ENCODE data around the gene MOCS1. TPM values are rescaled to one million over a fixed set of nuclear protein-coding genes. Genes with fewer than 3 reads are reported as not detected.

Gene MOCS1
- total RNA-seq, 1 donor, result 8.4 TPM

- TF ChIP-seq, protein P1, sequence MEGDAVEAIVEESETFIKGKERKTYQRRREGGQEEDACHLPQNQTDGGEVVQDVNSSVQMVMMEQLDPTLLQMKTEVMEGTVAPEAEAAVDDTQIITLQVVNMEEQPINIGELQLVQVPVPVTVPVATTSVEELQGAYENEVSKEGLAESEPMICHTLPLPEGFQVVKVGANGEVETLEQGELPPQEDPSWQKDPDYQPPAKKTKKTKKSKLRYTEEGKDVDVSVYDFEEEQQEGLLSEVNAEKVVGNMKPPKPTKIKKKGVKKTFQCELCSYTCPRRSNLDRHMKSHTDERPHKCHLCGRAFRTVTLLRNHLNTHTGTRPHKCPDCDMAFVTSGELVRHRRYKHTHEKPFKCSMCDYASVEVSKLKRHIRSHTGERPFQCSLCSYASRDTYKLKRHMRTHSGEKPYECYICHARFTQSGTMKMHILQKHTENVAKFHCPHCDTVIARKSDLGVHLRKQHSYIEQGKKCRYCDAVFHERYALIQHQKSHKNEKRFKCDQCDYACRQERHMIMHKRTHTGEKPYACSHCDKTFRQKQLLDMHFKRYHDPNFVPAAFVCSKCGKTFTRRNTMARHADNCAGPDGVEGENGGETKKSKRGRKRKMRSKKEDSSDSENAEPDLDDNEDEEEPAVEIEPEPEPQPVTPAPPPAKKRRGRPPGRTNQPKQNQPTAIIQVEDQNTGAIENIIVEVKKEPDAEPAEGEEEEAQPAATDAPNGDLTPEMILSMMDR (IDR thresholded peaks at IDR 0.05; ENCODE audit: insufficient read depth, low read length), result no peak
- H3K4me3 ChIP-seq (ENCODE audit: low read depth, low read length), result no peak overlapping the region
- DNase-seq (ENCODE audit: low read depth), result no peak
Observed at GRCh38 chr6:39920157-39920556, 14.1 kb downstream of the MOCS1 start.

- TF ChIP-seq, protein P1 (IDR thresholded peaks at IDR 0.05; ENCODE audit: insufficient read depth, low read length), result no peak
- no peak for DNase-seq (ENCODE audit: low read depth)
- no peak overlapping the region for H3K4me3 ChIP-seq (ENCODE audit: low read depth, low read length)
Observed at GRCh38 chr6:39918831-39919230, 15.4 kb downstream of the MOCS1 start.

DNA sequence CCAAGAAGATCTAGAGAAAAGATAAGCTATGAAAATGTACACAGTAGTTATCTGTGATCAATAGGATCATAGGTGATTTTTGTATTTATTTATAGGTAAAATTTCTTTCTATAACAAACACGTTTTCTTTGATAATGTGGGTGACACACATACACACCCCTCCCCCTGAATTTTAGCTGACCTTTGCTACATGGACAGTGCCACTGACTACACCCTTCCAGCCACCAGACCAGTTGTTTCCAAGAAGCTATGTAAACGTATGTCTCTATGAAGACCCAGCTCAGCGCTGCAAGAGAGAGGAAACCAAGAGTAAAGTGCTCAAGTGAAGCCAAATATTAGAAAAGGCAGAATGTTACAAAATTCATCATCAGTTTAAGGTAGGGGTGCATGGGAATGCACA lies 16.3 kb downstream of the MOCS1 start:
- DNase-seq (ENCODE audit: low read depth), result no peak
- TF ChIP-seq, protein P1 (IDR thresholded peaks at IDR 0.05; ENCODE audit: insufficient read depth, low read length), result no peak
- H3K4me3 ChIP-seq (ENCODE audit: low read depth, low read length), result no peak overlapping the region

DNA sequence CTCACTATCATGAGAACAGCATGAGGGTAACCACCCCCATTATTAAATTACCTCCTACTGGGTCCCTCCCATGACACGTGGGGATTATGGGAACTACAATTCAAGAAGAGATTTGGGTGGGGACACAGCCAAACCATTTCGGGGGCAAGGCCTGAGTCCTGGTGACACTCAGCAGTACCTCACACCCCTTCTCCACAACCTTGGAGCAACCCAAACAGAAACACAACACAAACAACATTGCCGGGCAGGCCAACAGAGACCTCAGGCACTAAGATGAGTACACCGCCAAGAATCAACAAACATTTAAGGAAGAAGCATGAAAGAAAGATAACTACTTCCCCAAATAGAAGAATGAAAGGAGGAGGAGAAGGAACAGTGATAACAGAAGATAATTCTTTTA lies 16.9 kb downstream of the MOCS1 start:
- no peak overlapping the region for H3K4me3 ChIP-seq (ENCODE audit: low read depth, low read length)
- DNase-seq (ENCODE audit: low read depth), result no peak
- TF ChIP-seq, protein P1 (IDR thresholded peaks at IDR 0.05; ENCODE audit: insufficient read depth, low read length), result no peak

DNA sequence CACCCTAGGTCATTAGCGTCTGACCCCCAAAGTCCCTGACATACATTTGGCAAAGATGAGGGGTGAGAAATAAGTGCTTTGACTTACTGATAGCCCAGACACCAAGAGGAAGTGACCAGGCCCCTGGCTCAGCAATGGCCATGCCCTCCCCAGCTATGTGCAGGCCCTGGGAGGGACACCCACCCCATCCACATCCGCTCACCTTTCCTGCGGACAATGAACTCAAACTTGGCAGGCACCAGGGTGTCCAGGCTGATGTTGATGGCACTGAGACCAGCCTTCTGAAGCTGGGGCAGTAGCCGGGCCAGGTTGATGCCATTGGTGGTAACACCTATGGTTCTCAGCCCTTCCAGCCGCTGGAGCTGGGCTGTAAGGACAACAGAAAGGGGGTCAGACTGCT lies 18.4 kb downstream of the MOCS1 start:
- no peak for DNase-seq (ENCODE audit: low read depth)
- TF ChIP-seq, protein P1 (IDR thresholded peaks at IDR 0.05; ENCODE audit: insufficient read depth, low read length), result no peak

DNA sequence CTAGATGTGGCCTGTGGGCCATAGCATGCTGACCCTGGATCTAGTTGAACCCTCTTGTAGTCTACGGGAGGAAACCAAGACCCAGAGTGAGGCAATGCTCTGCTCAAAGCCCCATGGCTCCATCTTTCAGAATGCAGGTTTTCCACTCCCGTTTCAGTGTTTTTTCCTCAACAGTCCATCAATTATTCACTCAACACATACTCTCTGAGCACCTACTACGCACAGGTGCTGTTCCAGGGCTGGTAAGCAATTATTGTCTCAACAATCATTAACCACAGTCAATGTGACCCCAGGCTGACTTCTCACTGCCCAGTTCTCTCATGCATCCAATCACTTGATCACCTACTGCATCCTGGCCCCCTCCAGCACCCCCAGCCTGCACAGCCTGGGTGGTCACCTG lies 20.0 kb downstream of the MOCS1 start:
- no peak for DNase-seq (ENCODE audit: low read depth)
- no peak overlapping the region for H3K4me3 ChIP-seq (ENCODE audit: low read depth, low read length)
- TF ChIP-seq, protein P1 (IDR thresholded peaks at IDR 0.05; ENCODE audit: insufficient read depth, low read length), result no peak

More for the DNA sequence above, 18.4 kb downstream of the MOCS1 start:
- no peak overlapping the region for H3K4me3 ChIP-seq (ENCODE audit: low read depth, low read length)

DNA sequence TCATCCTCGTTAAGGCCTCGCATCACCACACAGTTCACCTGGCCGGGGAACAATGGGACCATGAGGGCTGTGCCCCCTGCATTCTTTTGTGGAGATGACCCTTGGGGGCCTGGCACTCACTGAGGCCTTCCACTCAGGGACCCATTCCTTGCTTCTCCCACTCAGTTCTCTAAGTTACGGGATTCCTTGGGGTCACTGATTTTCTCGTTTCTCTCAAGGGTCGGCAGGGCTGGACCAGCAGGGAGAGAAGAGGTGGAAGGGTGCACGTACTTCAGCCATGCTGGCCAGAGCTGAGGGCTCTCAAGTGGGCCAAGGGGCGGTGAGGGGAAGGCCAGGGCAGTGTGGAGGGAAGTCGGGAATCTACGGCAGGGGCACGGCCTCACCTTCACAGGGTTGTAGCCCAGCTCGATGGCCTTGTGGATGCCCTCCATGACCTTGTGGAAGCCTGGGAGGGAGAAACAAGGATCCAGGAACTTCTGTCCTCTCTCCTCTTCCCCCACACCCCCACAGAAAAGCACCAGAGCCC lies 20.8 kb downstream of the MOCS1 start:
- no peak overlapping the region for H3K4me3 ChIP-seq (ENCODE audit: low read depth, low read length)
- DNase-seq (ENCODE audit: low read depth), result no peak
- TF ChIP-seq, protein P1 (IDR thresholded peaks at IDR 0.05; ENCODE audit: insufficient read depth, low read length), result no peak

All from fibroblast of the aortic adventitia (primary cell).